IgD-negative memory B cell (primary cell): Measurements from ENCODE around the gene LIMK2. TPM values are rescaled to one million over a fixed set of nuclear protein-coding genes. Genes with fewer than 3 reads are reported as not detected.

Source experiments
- polyA plus RNA-seq: library from polyadenylated mRNA; unstranded; fragments of 300-500 nt; fragmentation: Illumina TruSeq; gene quantifications from one replicate; pipeline ENCODE4 v1.2.3, GENCODE V29; 2021

LIMK2 gene
- polyA plus RNA-seq, 1 donor from 2014 or later, result 9.1 TPM

Other genes starting within 250 kb of the LIMK2 start
- gene MORC2, start 243.5 kb upstream of the LIMK2 start, polyA plus RNA-seq, result 5.9 TPM
- gene TUG1, start 243.0 kb upstream of the LIMK2 start, polyA plus RNA-seq, result 15.9 TPM
- 6.0 TPM for gene SMTN, start 131.0 kb upstream of the LIMK2 start, polyA plus RNA-seq
- 145 TPM for gene SELENOM, start 104.7 kb upstream of the LIMK2 start, polyA plus RNA-seq
- not detected for gene INPP5J, start 89.3 kb upstream of the LIMK2 start, polyA plus RNA-seq
- not detected for gene PLA2G3, start 71.8 kb upstream of the LIMK2 start, polyA plus RNA-seq
- gene RNF185, start 52.1 kb upstream of the LIMK2 start, polyA plus RNA-seq, result 22.0 TPM
- 88.7 TPM for gene PIK3IP1, start 80.2 kb downstream of the LIMK2 start, polyA plus RNA-seq
- gene PATZ1, start 134.0 kb downstream of the LIMK2 start, polyA plus RNA-seq, result 11.5 TPM
- 88.7 TPM for gene DRG1, start 187.3 kb downstream of the LIMK2 start, polyA plus RNA-seq